A673 (cell line): Measurements from ENCODE around the gene KLHL28.

ENCODE experiments used
- EZH2 ChIP-seq: fragments of 200-600 bp; sonication (generic); IDR thresholded peaks from 2 replicates; pipeline ENCODE4 v1.6.1; 2017; ENCODE audit warnings: borderline replicate concordance, low read depth, mild to moderate bottlenecking, mixed read lengths, antibody characterized with exemption, low read length; ENCODE audit not compliant: poor library complexity, severe bottlenecking
- TF ChIP-seq, protein P1 (sequence below): fragments of 300-800, 200-600 bp; sonication (generic); conservative IDR thresholded peaks from 2 replicates; pipeline ENCODE4 v1.5.1; 2017; ENCODE audit warnings: low read depth, mild to moderate bottlenecking, antibody characterized with exemption, low read length, moderate library complexity, mixed read lengths

DNA sequence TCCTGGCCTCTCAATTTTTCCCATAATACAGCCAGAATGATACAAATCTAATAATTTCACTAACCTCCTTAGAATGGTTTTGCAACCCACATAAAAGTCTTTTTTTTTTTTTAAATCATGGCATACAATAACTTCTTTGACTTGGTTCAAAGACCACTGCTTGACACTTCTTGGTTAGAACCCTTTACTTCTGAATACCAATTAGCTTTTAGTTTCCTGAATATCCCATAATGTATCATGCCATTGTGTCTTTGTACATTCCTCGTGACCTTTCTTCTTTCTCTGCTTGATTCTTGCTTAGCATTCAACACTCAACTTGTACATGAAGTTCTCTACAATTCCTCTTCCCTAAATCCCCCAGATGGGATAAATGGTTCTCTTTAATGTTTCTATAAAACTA lies 19.3 kb downstream of the KLHL28 start:
- TF ChIP-seq, protein P1, sequence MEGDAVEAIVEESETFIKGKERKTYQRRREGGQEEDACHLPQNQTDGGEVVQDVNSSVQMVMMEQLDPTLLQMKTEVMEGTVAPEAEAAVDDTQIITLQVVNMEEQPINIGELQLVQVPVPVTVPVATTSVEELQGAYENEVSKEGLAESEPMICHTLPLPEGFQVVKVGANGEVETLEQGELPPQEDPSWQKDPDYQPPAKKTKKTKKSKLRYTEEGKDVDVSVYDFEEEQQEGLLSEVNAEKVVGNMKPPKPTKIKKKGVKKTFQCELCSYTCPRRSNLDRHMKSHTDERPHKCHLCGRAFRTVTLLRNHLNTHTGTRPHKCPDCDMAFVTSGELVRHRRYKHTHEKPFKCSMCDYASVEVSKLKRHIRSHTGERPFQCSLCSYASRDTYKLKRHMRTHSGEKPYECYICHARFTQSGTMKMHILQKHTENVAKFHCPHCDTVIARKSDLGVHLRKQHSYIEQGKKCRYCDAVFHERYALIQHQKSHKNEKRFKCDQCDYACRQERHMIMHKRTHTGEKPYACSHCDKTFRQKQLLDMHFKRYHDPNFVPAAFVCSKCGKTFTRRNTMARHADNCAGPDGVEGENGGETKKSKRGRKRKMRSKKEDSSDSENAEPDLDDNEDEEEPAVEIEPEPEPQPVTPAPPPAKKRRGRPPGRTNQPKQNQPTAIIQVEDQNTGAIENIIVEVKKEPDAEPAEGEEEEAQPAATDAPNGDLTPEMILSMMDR = no peak
- no peak for TF ChIP-seq EZH2
